GDM1 (cell line): Measurements from ENCODE around the gene ARID1B.

Experiments
- DNase-seq: peaks from one replicate; lab custom pipeline; 2025; lab: John Stamatoyannopoulos, UW

The ARID1B gene

GRCh38 chr6:156825475-156825874 lies 48.3 kb downstream of the ARID1B start:
- no peak for DNase-seq

GRCh38 chr6:156826290-156826955 lies 49.2 kb downstream of the ARID1B start:
- no peak for DNase-seq

GRCh38 chr6:156827382-156827781 lies 50.2 kb downstream of the ARID1B start:
- no peak for DNase-seq

- DNase-seq = no peak
These were observed 51.1 kb downstream of the ARID1B start for GRCh38 chr6:156828280-156828703.

GRCh38 chr6:156830126-156830525 lies 52.9 kb downstream of the ARID1B start:
- no peak for DNase-seq

- DNase-seq = no peak
These were observed 55.1 kb downstream of the ARID1B start for GRCh38 chr6:156832231-156832647.

- no peak for DNase-seq
These were observed 55.5 kb downstream of the ARID1B start for GRCh38 chr6:156832669-156833068.

GRCh38 chr6:156833755-156834154 lies 56.6 kb downstream of the ARID1B start:
- DNase-seq = no peak

GRCh38 chr6:156839129-156839528 lies 62.0 kb downstream of the ARID1B start:
- no peak for DNase-seq

GRCh38 chr6:156839591-156840001 lies 62.4 kb downstream of the ARID1B start:
- no peak for DNase-seq

- DNase-seq = no peak
These were observed 63.0 kb downstream of the ARID1B start for GRCh38 chr6:156840136-156840535.

- no peak for DNase-seq
These were observed 63.4 kb downstream of the ARID1B start for GRCh38 chr6:156840606-156841005.

GRCh38 chr6:156841508-156841907 lies 64.3 kb downstream of the ARID1B start:
- no peak for DNase-seq

GRCh38 chr6:156842598-156843250 lies 65.5 kb downstream of the ARID1B start:
- no peak for DNase-seq

GRCh38 chr6:156844089-156844488 lies 66.9 kb downstream of the ARID1B start:
- no peak for DNase-seq

- no peak for DNase-seq
These were observed 68.4 kb downstream of the ARID1B start for GRCh38 chr6:156845454-156846155.

GRCh38 chr6:156846845-156847599 lies 69.8 kb downstream of the ARID1B start:
- no peak for DNase-seq

GRCh38 chr6:156848123-156848522 lies 70.9 kb downstream of the ARID1B start:
- no peak for DNase-seq

GRCh38 chr6:156848533-156848932 lies 71.4 kb downstream of the ARID1B start:
- peak; percentile 10 for DNase-seq

- DNase-seq = no peak
These were observed 72.6 kb downstream of the ARID1B start for GRCh38 chr6:156849806-156850205.

GRCh38 chr6:156850353-156850752 lies 73.2 kb downstream of the ARID1B start:
- DNase-seq = no peak

GRCh38 chr6:156851454-156851921 lies 74.3 kb downstream of the ARID1B start:
- no peak for DNase-seq
